ENCODE data around the gene TMEM184A.

Gene TMEM184A

GRCh38 chr7:1566687-1567048 lies 10.7 kb upstream of the TMEM184A start:
- DNase-seq = no peak

- DNase-seq = no peak
These were observed 8.6 kb upstream of the TMEM184A start for GRCh38 chr7:1564603-1565022.

- DNase-seq = no peak
These were observed 8.1 kb upstream of the TMEM184A start for GRCh38 chr7:1563981-1564602.

GRCh38 chr7:1562597-1563051 lies 6.6 kb upstream of the TMEM184A start:
- no peak for DNase-seq

- DNase-seq = no peak
These were observed 6.1 kb upstream of the TMEM184A start for GRCh38 chr7:1562116-1562515.

- DNase-seq = no peak
These were observed 5.3 kb upstream of the TMEM184A start for GRCh38 chr7:1561036-1561940.

- no peak for DNase-seq
These were observed 4.6 kb upstream of the TMEM184A start for GRCh38 chr7:1560620-1561031.

GRCh38 chr7:1559626-1560590 lies 3.9 kb upstream of the TMEM184A start:
- no peak for DNase-seq

GRCh38 chr7:1558841-1559625 lies 3.0 kb upstream of the TMEM184A start:
- DNase-seq = no peak

GRCh38 chr7:1558181-1558811 lies 2.3 kb upstream of the TMEM184A start:
- no peak for DNase-seq

GRCh38 chr7:1557771-1558170 lies 1.8 kb upstream of the TMEM184A start:
- no peak for DNase-seq

GRCh38 chr7:1557006-1557405 lies 1.0 kb upstream of the TMEM184A start:
- DNase-seq = no peak

GRCh38 chr7:1555046-1555812 lies 776 bp downstream of the TMEM184A start:
- no peak for DNase-seq

GRCh38 chr7:1554333-1555045 lies 1.5 kb downstream of the TMEM184A start:
- DNase-seq = no peak

GRCh38 chr7:1553512-1554210 lies 2.3 kb downstream of the TMEM184A start:
- no peak for DNase-seq

GRCh38 chr7:1552200-1552599 lies 3.8 kb downstream of the TMEM184A start:
- no peak for DNase-seq

GRCh38 chr7:1550846-1551155 lies 5.2 kb downstream of the TMEM184A start:
- no peak for DNase-seq

- DNase-seq = no peak
These were observed 5.8 kb downstream of the TMEM184A start for GRCh38 chr7:1550005-1550845.

Measured in stimulated activated CD4-positive, alpha-beta T cell treated with anti-CD3 and anti-CD28 coated beads, Interleukin-4, amount 100 ng/mL, for 1 hour (primary cell).